Motor neuron (in vitro differentiated cells): Measurements from ENCODE around the gene PGAM5. TPM values are rescaled to one million over a fixed set of nuclear protein-coding genes. Genes with fewer than 3 reads are reported as not detected.

Source experiments
- ATAC-seq, 8 experiments: fragments of 200-7000 bp; cut with Tn5 transposase; replicated peaks in 6 of 8; 2 replicates each; pipeline ENCODE4 v1.8.0; 2021; ENCODE audit warnings: mild to moderate bottlenecking in 8 of 8, moderate library complexity in 8 of 8
- H3K27ac ChIP-seq, 2 donors: fragments of 250-450 bp; sonication (Bioruptor Pico); 2 replicates each; pipeline ENCODE4 v1.9.0; 2021; ENCODE audit warnings: antibody characterized with exemption in 2 of 2, mild to moderate bottlenecking in 2 of 2, moderate library complexity in 1 of 2
- H3K4me1 ChIP-seq, 2 donors: fragments of 250-450 bp; sonication (Bioruptor Pico); replicated peaks in 1 of 2; 2 replicates each; pipeline ENCODE4 v1.6.1; 2021; ENCODE audit warnings: antibody characterized with exemption in 2 of 2, mild to moderate bottlenecking in 2 of 2, moderate library complexity in 1 of 2
- H3K4me3 ChIP-seq, 5 donors: fragments of 250-450 bp; sonication (Bioruptor Pico); 2 replicates each; pipeline ENCODE4 v1.9.0; 2021; ENCODE audit warnings: antibody characterized with exemption in 5 of 5, mild to moderate bottlenecking in 5 of 5, moderate library complexity in 4 of 5
- WGBS, 10 experiments: fragments of 450-650 bp; shearing (Covaris generic); methylation state at CpG; one replicate each; pipeline ENCODE4 v1.0.0; 2022; 5-methylcytosine and 5-hydroxymethylcytosine counted together
- in situ Hi-C, 9 experiments: fragments of 400-800 bp; cut with MboI; loops; one replicate each; pipeline ENCODE4 v1.15.0; 2021; ENCODE audit warnings: low sequenced_read_pairs in 9 of 9, low pct_unique_long_range_greater_than_20kb in 2 of 9; ENCODE audit not compliant: unreplicated experiment in 9 of 9
- total RNA-seq, 8 experiments: library from RNA; unstranded; fragments of 300-600 nt; gene quantifications; 2 replicates each; pipeline versions ENCODE4 v1.2.3 to v1.2.4, GENCODE V29; 2022

PGAM5 gene
- total RNA-seq, 8 experiments from 2014 or later: 19.8 to 50.5 (median 25.5) TPM

GRCh38 chr12:132717531-132718387, 7.1 kb downstream of the PGAM5 start:
- in situ Hi-C loops: no loop called here
- Histone ChIP-seq H3K4me3 (no peak overlapping the region), H3K27ac (no peak overlapping the region), H3K4me1 (no peaks in the 10 kb centered on the region)
- ATAC-seq: peak in 2 of 8 experiments; percentile 7 to 16
- 90 to 100% (median 94%) methylated on average over 1 to 8 of the region's 61 CpGs; no CpG with 5 or more reads in 4 of the 10 experiments for WGBS, 10 experiments

- no peak for ATAC-seq
- H3K4me1 ChIP-seq: no peaks in the 10 kb centered on the region
- H3K4me3 ChIP-seq: no peak overlapping the region
- H3K27ac ChIP-seq: no peak overlapping the region
- 60 to 100% (median 100%) methylated on average over 1 to 7 of the region's 21 CpGs; no CpG with 5 or more reads in 6 of the 10 experiments for WGBS, 10 experiments
- in situ Hi-C loops: no loop called here
These were observed 8.0 kb downstream of the PGAM5 start for GRCh38 chr12:132718644-132719043.

GRCh38 chr12:132719141-132719953, 8.7 kb downstream of the PGAM5 start:
- no peak overlapping the region for H3K27ac ChIP-seq
- 77 to 100% (median 90%) methylated on average over 1 to 13 of the region's 31 CpGs; no CpG with 5 or more reads in 4 of the 10 experiments for WGBS, 10 experiments
- peak in 3 of 8 experiments; percentile 14 to 25 (median 18) for ATAC-seq

GRCh38 chr12:132719954-132720324, 9.3 kb downstream of the PGAM5 start:
- in situ Hi-C loops: no loop called here
- Histone ChIP-seq H3K4me1 (no peaks in the 10 kb centered on the region), H3K4me3 (no peak overlapping the region), H3K27ac (no peak overlapping the region)
- 67 to 98% (median 92%) methylated on average over 1 to 7 of the region's 12 CpGs; no CpG with 5 or more reads in 4 of the 10 experiments for WGBS, 10 experiments
- peak in 3 of 8 experiments; percentile 6 to 14 (median 8) for ATAC-seq

More at GRCh38 chr12:132719141-132719953, 8.7 kb downstream of the PGAM5 start:
- in situ Hi-C loops: no loop called here
- H3K4me1 ChIP-seq: no peaks in the 10 kb centered on the region
- H3K4me3 ChIP-seq: no peak overlapping the region

GRCh38 chr12:132720606-132721345, 10.1 kb downstream of the PGAM5 start:
- H3K27ac ChIP-seq: no peak overlapping the region
- no peaks in the 10 kb centered on the region for H3K4me1 ChIP-seq
- WGBS, 10 experiments: 86 to 100% (median 93%) methylated on average over 1 to 12 of the region's 25 CpGs; no CpG with 5 or more reads in 3 of the 10 experiments
- in situ Hi-C loops: no loop called here
- no peak for ATAC-seq
- no peak overlapping the region for H3K4me3 ChIP-seq

GRCh38 chr12:132723015-132723763, 12.5 kb downstream of the PGAM5 start:
- Histone ChIP-seq H3K4me3 (no peak overlapping the region), H3K4me1 (no peaks in the 10 kb centered on the region), H3K27ac (no peak overlapping the region)
- ATAC-seq: no peak
- in situ Hi-C loops: no loop called here
- WGBS, 10 experiments: 80 to 100% (median 95%) methylated on average over 1 to 17 of the region's 30 CpGs; no CpG with 5 or more reads in 2 of the 10 experiments

- WGBS, 10 experiments: 47 to 100% (median 91%) methylated on average over 1 to 2 of the region's 2 CpGs; no CpG with 5 or more reads in 2 of the 10 experiments
- in situ Hi-C loops: no loop called here
- Histone ChIP-seq H3K27ac (no peak overlapping the region), H3K4me1 (no peaks in the 10 kb centered on the region), H3K4me3 (no peak overlapping the region)
- ATAC-seq: no peak
These were observed 13.1 kb downstream of the PGAM5 start for GRCh38 chr12:132723764-132724140.

- H3K4me1 ChIP-seq: no peaks in the 10 kb centered on the region
- 81 to 99% (median 94%) methylated on average over 9 to 11 of the region's 30 CpGs; no CpG with 5 or more reads in 7 of the 10 experiments for WGBS, 10 experiments
- no peak overlapping the region for H3K27ac ChIP-seq
- peak in 4 of 8 experiments; percentile 18 to 51 (median 20) for ATAC-seq
- H3K4me3 ChIP-seq: no peak overlapping the region
- in situ Hi-C loops: no loop called here
These were observed 14.0 kb downstream of the PGAM5 start for GRCh38 chr12:132724506-132725241.

- H3K4me3 ChIP-seq: no peak overlapping the region
- in situ Hi-C loops: no loop called here
- 67 to 100% (median 96%) methylated on average over 1 to 5 of the region's 12 CpGs; no CpG with 5 or more reads in 3 of the 10 experiments for WGBS, 10 experiments
- no peak overlapping the region for H3K27ac ChIP-seq
- no peak for ATAC-seq
- no peaks in the 10 kb centered on the region for H3K4me1 ChIP-seq
These were observed 15.7 kb downstream of the PGAM5 start for GRCh38 chr12:132726386-132726785.

GRCh38 chr12:132727091-132727794, 16.6 kb downstream of the PGAM5 start:
- 80 to 100% (median 96%) methylated on average over 1 to 15 of the region's 37 CpGs; no CpG with 5 or more reads in 3 of the 10 experiments for WGBS, 10 experiments
- H3K4me3 ChIP-seq: no peak overlapping the region
- peak in 1 of 8 experiments; percentile 23 for ATAC-seq
- H3K4me1 ChIP-seq: no peaks in the 10 kb centered on the region
- in situ Hi-C loops: no loop called here
- H3K27ac ChIP-seq: no peak overlapping the region

- H3K4me3 ChIP-seq: no peak overlapping the region
- no peak overlapping the region for H3K27ac ChIP-seq
- ATAC-seq: peak in 3 of 8 experiments; percentile 26 to 86 (median 77)
- H3K4me1 ChIP-seq: no peaks in the 10 kb centered on the region
- in situ Hi-C loops: no loop called here
- 30 to 100% (median 47%) methylated on average over 1 to 5 of the region's 7 CpGs; no CpG with 5 or more reads in 3 of the 10 experiments for WGBS, 10 experiments
These were observed 17.9 kb downstream of the PGAM5 start for GRCh38 chr12:132728502-132728901.
